ENCODE data around the gene DUSP28. TPM values are rescaled to one million over a fixed set of nuclear protein-coding genes. Genes with fewer than 3 reads are reported as not detected.

Gene DUSP28
- 2.4 TPM in 2 replicates for total RNA-seq

GRCh38 chr2:240560084-240560479, at the start of gene DUSP28:
Gene DUSP28 (plus strand): TSS chr2:240560357. CDS start chr2:240560685, 328 bp downstream.

GRCh38 chr2:240557808-240558207, 2.3 kb upstream of the DUSP28 start, which contains the start of gene ANKMY1:
Gene ANKMY1 (minus strand): TSS chr2:240557988. CDS start chr2:240557335, 653 bp downstream.

GRCh38 chr2:240567872-240568677, 7.9 kb downstream of the DUSP28 start, which contains the start of gene RNPEPL1:
Gene RNPEPL1 (plus strand): TSS chr2:240568484. CDS start chr2:240568587, 103 bp downstream.

GRCh38 chr2:240586198-240586918, 26.2 kb downstream of the DUSP28 start, which contains the start of gene CAPN10:
Gene CAPN10 (plus strand): TSS chr2:240586734. CDS start chr2:240586912, 178 bp downstream.

Other genes with a start within 250 kb of the DUSP28 start
- 150 and 191 TPM in 2 replicates for gene GPC1, start 124.7 kb upstream of the DUSP28 start, total RNA-seq
- 5.7 and 9.5 TPM in 2 replicates for gene ANKMY1, start 2.4 kb upstream of the DUSP28 start, total RNA-seq
- gene RNPEPL1, start 8.1 kb downstream of the DUSP28 start, total RNA-seq, result 33.4 and 43.7 TPM in 2 replicates
- gene CAPN10, start 26.4 kb downstream of the DUSP28 start, total RNA-seq, result 20.8 and 33.1 TPM in 2 replicates
- 0.85 and 2.0 TPM in 2 replicates for gene GPR35, start 65.1 kb downstream of the DUSP28 start, total RNA-seq
- gene AQP12B, start 122.5 kb downstream of the DUSP28 start, total RNA-seq, result not detected in 2 replicates
- not detected in 2 replicates for gene AQP12A, start 131.5 kb downstream of the DUSP28 start, total RNA-seq

Measured in smooth muscle cell of the pulmonary artery (primary cell).